GM12801 (cell line): ENCODE measurements around the gene ZNF22.

Source experiments
- TF ChIP-seq, protein P1 (sequence below): IDR thresholded peaks from one replicate; pipeline ENCODE4 v1.5.1; 2011; ENCODE audit warnings: control low read depth; ENCODE audit not compliant: insufficient read length; ENCODE audit errors: extremely low read depth

The ZNF22 gene

DNA sequence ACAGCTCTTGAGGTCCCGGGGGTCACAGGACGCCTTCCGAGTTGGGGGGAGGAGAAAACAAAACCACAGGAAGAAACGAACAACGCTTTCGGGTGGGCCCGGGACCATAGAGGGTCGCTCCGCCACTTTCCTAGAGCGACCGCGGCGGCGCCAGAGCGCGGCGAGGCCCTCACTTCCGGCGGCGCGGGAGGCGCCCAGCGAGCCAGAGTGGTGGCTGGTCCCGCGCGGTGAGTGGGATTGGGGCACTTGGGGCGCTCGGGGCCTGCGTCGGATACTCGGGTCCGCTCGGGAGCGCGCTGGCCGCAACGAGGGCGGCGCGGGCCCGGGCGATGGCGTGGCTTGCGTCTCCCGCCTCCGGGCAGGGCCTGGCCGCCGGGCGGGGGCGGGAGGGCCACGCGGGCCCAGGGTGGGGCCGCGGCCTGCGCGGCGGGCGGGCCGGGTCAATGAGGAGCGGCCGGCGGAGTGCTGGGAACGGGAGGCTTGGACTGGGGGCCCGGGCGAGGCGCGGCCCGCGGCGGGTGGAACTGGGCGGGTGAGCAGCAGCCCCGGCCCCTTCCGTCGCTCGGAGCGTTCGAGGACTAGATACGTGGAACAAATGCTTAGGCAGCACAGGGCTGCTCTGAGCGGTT lies at the start of gene ZNF22:
ZNF22 (plus strand) TSS at position 172 of the 629 bp plus-strand sequence. CDS start 2,446 bp downstream, outside the sequence.
- TF ChIP-seq, protein P1, sequence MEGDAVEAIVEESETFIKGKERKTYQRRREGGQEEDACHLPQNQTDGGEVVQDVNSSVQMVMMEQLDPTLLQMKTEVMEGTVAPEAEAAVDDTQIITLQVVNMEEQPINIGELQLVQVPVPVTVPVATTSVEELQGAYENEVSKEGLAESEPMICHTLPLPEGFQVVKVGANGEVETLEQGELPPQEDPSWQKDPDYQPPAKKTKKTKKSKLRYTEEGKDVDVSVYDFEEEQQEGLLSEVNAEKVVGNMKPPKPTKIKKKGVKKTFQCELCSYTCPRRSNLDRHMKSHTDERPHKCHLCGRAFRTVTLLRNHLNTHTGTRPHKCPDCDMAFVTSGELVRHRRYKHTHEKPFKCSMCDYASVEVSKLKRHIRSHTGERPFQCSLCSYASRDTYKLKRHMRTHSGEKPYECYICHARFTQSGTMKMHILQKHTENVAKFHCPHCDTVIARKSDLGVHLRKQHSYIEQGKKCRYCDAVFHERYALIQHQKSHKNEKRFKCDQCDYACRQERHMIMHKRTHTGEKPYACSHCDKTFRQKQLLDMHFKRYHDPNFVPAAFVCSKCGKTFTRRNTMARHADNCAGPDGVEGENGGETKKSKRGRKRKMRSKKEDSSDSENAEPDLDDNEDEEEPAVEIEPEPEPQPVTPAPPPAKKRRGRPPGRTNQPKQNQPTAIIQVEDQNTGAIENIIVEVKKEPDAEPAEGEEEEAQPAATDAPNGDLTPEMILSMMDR, result no peak

GRCh38 chr10:44951576-44952226 lies 49.0 kb upstream of the ZNF22 start:
- TF ChIP-seq, protein P1, result no peak

DNA sequence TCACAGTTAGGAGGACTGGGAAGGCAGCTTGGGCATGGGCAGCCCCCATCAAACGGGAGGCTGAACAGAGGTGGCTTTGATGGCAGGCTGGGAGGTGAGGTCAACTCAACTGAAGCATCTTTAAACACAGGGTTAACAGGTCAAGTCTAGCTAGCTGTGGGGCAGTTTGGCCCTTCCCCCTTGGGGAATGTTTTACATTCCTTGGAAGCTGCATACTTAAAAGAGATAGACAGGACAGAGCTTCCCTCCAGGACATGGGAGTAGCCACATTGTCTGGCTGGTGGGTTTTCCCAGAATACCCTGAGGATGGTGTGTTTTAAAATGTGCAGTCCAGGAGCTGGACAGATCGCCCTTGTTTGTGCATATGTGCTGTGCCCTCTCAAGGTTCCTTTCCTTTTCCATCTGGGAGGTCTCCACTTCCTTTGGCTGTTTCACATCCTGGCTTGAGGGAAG lies 47.9 kb upstream of the ZNF22 start:
- TF ChIP-seq, protein P1, result no peak

DNA sequence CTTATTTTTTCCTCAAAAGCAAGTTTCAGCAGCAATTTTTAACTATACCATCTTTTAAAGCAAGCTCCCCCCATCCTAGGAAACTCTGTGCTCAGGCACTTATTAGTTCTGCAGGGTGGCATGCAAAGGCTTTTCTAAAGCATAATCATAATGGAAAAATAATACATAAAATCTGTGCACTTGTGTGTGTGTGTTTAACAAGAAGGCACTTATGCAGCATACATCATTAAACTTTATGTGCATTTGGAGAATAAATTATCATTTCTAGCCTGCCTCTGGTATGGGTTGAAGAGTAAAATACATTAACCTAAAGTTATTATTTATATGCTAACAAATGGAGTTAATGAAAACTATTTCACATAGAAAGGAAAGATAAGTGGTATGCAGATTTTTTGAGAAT lies 46.7 kb upstream of the ZNF22 start:
- TF ChIP-seq, protein P1, result no peak

DNA sequence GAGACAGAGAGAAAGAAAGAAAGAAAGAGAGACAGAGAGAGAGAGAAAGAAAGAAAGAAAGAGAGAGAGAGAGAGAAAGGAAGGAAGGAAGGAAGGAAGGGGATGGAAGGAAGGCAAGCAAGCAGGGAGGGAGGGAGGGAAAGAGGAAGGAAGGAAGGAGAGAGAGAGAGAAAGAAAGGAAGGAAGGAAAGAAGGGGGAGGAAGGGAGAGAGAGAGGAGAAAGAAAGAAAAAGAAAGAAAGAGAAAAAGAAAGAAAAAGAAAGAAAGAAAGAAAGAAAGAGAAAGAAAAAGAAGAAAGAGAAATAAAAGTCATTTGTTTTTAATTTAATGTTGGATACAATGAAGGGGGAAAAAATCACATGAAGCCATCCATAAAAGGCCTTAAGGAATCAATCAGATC lies 45.8 kb upstream of the ZNF22 start:
- TF ChIP-seq, protein P1, result no peak

DNA sequence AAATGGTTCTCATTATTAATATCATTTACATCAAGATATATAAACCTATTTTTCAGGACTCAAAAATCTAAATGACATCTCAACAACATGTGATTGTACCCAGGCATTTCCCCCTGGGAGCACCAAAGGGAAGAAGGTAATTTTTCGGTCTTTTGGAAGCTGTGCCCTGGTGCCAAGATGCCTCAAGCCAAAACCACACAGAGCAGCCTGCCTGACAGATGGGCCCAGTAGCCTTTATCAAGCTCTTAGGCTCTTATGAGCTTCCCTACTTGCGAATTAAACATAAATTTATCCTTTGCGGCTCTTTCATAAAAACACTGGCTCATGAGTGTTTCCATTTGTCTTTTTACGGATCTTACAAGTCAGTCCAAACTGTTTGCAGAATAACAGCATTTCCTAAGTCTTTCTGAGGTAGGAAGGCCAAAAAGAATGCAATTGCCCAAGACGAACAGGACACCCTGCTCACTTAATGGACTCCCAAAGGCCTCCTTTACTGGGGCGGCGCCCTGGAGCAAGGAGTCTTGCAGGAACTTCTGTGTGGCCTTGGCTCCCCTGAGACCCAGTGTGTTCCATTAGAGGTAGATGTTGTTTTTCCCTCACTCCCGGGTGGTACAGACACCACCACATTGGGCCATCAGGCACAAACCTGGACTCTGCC lies 45.2 kb upstream of the ZNF22 start:
- TF ChIP-seq, protein P1, result no peak

DNA sequence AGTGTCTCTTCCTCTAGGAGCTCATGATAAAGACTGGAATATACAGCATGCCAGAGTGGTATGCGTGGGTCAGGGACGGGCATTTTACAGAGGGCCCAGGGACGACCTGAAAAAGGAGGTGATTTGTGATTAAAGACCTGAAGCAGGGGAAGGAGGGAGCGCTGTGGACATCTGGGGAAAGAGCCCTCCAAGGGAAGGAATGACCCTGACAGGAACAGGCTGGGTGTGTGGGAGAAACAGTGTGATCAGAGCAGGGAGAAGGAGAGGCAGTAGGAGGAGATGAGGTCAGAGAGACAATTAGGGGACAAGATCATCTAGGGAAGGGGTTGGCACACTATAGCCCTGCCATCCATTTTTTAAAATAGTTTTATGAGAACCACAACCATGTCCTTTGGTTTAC lies 44.5 kb upstream of the ZNF22 start:
- TF ChIP-seq, protein P1, result no peak
